ENCODE results near the gene SMIM20.
"Not testable (repeated sequence)": the region's sequence is repeated elsewhere in the genome, so short reads cannot be mapped to it uniquely, and the experiment has no call there.

- not testable (repeated sequence) for TF ChIP-seq CTCF (IDR thresholded peaks at IDR 0.05; ENCODE audit: low read depth, low read length); EZH2phosphoT487 (IDR thresholded peaks at IDR 0.05; ENCODE audit: low read depth)
Observed at GRCh38 chr4:25866401-25866800, 47.6 kb upstream of the SMIM20 start.
